K562 (cell line): ENCODE measurements around the gene CSNK1G3. TPM values are rescaled to one million over a fixed set of nuclear protein-coding genes. Genes with fewer than 3 reads are reported as not detected.

ENCODE experiments used
- E2F4 ChIP-seq: sonication (generic); formaldehyde crosslinking; IDR thresholded peaks from 2 replicates; pipeline ENCODE4 v1.8.0; 2022; ENCODE audit warnings: mild to moderate bottlenecking, low read depth, missing genetic modification reagents
- GABPA ChIP-seq: fragments of 200-800 bp; sonication (Bioruptor generic); conservative IDR thresholded peaks from 2 replicates; pipeline ENCODE4 v1.6.1; 2016; ENCODE audit warnings: low read depth, missing genetic modification characterization, missing compliant biosample characterization
- MCM2 ChIP-seq: fragments of 450-650 bp; IDR thresholded peaks from 2 replicates; pipeline ENCODE4 v1.6.1; 2017; ENCODE audit warnings: low read depth, mild to moderate bottlenecking
- MCM7 ChIP-seq, 2 experiments: fragments of 450-650 bp; IDR thresholded peaks; 2 replicates each; pipeline ENCODE4 v1.6.1; 2016 to 2018
- PCBP2 ChIP-seq: fragments of 200-400 bp; formaldehyde crosslinking; IDR thresholded peaks from 2 replicates; pipeline ENCODE4 v1.6.1; 2018; ENCODE audit warnings: low read length, low read depth, mild to moderate bottlenecking, moderate library complexity; ENCODE audit not compliant: poor library complexity, severe bottlenecking
- PHB ChIP-seq: fragments of 250-450 bp; sonication (Bioruptor Pico); IDR thresholded peaks from 2 replicates; pipeline ENCODE4 v1.5.0; 2021
- PTRF ChIP-seq: fragments of 450-650 bp; IDR thresholded peaks from 2 replicates; pipeline ENCODE4 v1.6.1; 2016; ENCODE audit warnings: mild to moderate bottlenecking, missing genetic modification characterization, missing compliant biosample characterization
- SLC30A9 ChIP-seq: fragments of 250-450 bp; sonication (Bioruptor Pico); IDR thresholded peaks from 2 replicates; pipeline ENCODE4 v1.8.0; 2022; ENCODE audit warnings: mild to moderate bottlenecking, moderate library complexity
- SPI1 ChIP-seq: IDR thresholded peaks from 2 replicates; pipeline ENCODE4 v1.6.1; 2011; ENCODE audit warnings: low read depth, low read length, control low read depth, borderline replicate concordance
- THAP12 ChIP-seq: fragments of 250-450 bp; sonication (Bioruptor Pico); IDR thresholded peaks from 2 replicates; pipeline ENCODE4 v1.9.0; 2021; ENCODE audit warnings: mild to moderate bottlenecking, inconsistent platforms
- UBTF ChIP-seq, 2 experiments: IDR thresholded peaks; 2 replicates each; pipeline ENCODE4 v1.6.1; 2012; ENCODE audit warnings: improper control_type of control experiment in 2 of 2, low read depth in 2 of 2, low read length in 2 of 2, borderline replicate concordance in 1 of 2
- ZNF165 ChIP-seq: fragments of 250-450 bp; sonication (Bioruptor Pico); IDR thresholded peaks from 2 replicates; pipeline ENCODE4 v1.4.0; 2020; ENCODE audit warnings: borderline replicate concordance
- ZNF212 ChIP-seq: fragments of 450-650 bp; formaldehyde crosslinking; IDR thresholded peaks from 2 replicates; pipeline ENCODE4 v1.4.0; 2020; ENCODE audit warnings: mild to moderate bottlenecking
- polyA plus RNA-seq, 8 experiments: library from polyadenylated mRNA; depleted of rRNA in 4 of 8; stranded (reverse) in 5 of 8; unstranded in 3 of 8; fragments of >200 nt; fragmentation: Nextera tagmentation in 2 of 8; fragmentation: Illumina TruSeq in 1 of 8; extraction: Ambion mirVana in 2 of 8; extraction: Trizol in 1 of 8; gene quantifications; 2 replicates each; pipeline versions ENCODE4 v1.2.1 to v1.2.3, GENCODE V29; 2011 to 2014; ENCODE audit warnings: inconsistent platforms in 1 of 8, missing spikeins in 1 of 8
- total RNA-seq, 7 experiments: library from RNA; depleted of rRNA in 6 of 7; stranded (reverse); fragments of >200 nt in 6 of 7; fragmentation: Illumina TruSeq in 2 of 7; extraction: Trizol in 2 of 7; gene quantifications; 2 replicates each; pipeline versions ENCODE4 v1.2.1 to v1.2.3, GENCODE V29; 2011 to 2021; ENCODE audit warnings: low replicate concordance in 1 of 7
- TF ChIP-seq, protein P1 (sequence below): sonication (generic); formaldehyde crosslinking; IDR thresholded peaks from 2 replicates; pipeline ENCODE4 v1.9.0; 2022; ENCODE audit warnings: mild to moderate bottlenecking, missing genetic modification reagents
- TF ChIP-seq, protein P2 (sequence below): fragments of 200-800 bp; sonication (Bioruptor generic); IDR thresholded peaks from 2 replicates; pipeline ENCODE4 v1.6.1; 2017; ENCODE audit warnings: missing genetic modification characterization, missing compliant biosample characterization
- TF ChIP-seq, protein P3 (sequence below): fragments of 450-650 bp; IDR thresholded peaks from 2 replicates; pipeline ENCODE4 v1.6.1; 2017; ENCODE audit warnings: antibody characterized with exemption

The CSNK1G3 gene
- total and polyA plus RNA-seq, 9 of the 15 experiments (the other 6 are each of a cell fraction or from before 2014, with no cell fraction given), result 8.3 to 27.6 (median 16.5) TPM

DNA sequence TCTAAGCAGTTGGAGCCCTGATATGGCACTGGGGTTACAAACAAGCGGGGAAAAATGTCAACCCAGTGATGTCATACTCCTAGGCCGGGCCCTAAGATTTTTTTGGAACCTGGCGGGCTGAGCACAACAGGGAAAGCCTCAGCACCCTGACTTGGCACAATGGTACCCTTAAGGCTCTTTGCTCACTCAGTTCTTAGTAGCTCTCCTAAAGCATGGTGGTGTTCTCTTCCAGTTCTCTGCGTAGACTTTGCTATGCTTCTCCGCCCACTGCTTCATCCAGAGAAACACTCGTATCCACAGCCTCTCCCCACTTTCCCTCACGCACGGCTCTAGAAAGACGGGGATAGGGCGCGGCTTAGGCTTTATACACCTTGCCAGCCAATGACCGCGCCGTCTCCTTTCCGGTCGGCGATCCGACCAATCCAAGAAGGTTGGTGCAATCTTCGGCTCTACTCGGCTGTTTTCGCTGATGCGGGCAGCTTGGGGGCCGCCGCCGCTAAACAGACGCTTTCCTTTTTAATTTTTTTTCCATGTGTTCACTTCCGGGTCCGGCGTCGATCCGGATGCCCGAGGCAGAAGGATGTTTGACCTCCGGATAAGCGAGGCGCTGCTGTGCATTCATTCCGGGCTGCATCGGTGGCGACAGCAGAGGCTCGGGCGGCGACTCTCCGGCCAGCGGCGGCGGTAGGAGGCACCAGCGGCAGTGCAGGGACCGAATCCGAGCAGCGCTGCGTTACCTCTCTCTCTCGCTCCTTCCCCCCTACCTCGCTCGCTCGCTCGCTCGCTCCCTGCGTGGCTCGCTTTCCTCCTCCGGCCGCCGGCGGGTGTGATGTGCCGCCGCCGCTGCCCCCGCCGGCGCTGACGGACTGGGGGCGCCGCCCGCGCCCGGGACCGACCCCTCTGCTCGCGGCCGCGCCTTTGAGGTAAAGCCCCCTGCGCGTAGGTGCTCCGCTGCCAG lies at the start of gene CSNK1G3 (continued):
- TF ChIP-seq PTRF (tag) (no peak), ZNF212 (no peak), THAP12 (CRISPR knock-in tag) (0 out of 2 replicates have a peak, but pooled peaks have one; percentile 14), PHB (CRISPR knock-in tag) (no peak), MCM2 (no peak), E2F4 (CRISPR knock-in tag) (no peak), SLC30A9 (CRISPR knock-in tag) (no peak), ZNF165 (CRISPR knock-in tag) (no peak), UBTF (IDR thresholded peaks at IDR 0.05; ENCODE audit: borderline replicate concordance in 1 of 2, low read depth in 2 of 2, low read length in 2 of 2) (peak; percentile 76 to 97), MCM7 (IDR thresholded peaks at IDR 0.05) (no peak), GABPA (tag) (peak; percentile 95), PCBP2 (no peak), SPI1 (no peak)
- TF ChIP-seq, protein P1, sequence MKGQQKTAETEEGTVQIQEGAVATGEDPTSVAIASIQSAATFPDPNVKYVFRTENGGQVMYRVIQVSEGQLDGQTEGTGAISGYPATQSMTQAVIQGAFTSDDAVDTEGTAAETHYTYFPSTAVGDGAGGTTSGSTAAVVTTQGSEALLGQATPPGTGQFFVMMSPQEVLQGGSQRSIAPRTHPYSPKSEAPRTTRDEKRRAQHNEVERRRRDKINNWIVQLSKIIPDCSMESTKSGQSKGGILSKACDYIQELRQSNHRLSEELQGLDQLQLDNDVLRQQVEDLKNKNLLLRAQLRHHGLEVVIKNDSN, result no peak
- TF ChIP-seq, protein P2, sequence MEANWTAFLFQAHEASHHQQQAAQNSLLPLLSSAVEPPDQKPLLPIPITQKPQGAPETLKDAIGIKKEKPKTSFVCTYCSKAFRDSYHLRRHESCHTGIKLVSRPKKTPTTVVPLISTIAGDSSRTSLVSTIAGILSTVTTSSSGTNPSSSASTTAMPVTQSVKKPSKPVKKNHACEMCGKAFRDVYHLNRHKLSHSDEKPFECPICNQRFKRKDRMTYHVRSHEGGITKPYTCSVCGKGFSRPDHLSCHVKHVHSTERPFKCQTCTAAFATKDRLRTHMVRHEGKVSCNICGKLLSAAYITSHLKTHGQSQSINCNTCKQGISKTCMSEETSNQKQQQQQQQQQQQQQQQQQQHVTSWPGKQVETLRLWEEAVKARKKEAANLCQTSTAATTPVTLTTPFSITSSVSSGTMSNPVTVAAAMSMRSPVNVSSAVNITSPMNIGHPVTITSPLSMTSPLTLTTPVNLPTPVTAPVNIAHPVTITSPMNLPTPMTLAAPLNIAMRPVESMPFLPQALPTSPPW (CRISPR knock-in tag), result peak; percentile 63
- TF ChIP-seq, protein P3, sequence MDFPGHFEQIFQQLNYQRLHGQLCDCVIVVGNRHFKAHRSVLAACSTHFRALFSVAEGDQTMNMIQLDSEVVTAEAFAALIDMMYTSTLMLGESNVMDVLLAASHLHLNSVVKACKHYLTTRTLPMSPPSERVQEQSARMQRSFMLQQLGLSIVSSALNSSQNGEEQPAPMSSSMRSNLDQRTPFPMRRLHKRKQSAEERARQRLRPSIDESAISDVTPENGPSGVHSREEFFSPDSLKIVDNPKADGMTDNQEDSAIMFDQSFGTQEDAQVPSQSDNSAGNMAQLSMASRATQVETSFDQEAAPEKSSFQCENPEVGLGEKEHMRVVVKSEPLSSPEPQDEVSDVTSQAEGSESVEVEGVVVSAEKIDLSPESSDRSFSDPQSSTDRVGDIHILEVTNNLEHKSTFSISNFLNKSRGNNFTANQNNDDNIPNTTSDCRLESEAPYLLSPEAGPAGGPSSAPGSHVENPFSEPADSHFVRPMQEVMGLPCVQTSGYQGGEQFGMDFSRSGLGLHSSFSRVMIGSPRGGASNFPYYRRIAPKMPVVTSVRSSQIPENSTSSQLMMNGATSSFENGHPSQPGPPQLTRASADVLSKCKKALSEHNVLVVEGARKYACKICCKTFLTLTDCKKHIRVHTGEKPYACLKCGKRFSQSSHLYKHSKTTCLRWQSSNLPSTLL, result no peak
